CD4-positive, alpha-beta T cell (primary cell): ENCODE results near the gene RBM20. TPM values are rescaled to one million over a fixed set of nuclear protein-coding genes. Genes with fewer than 3 reads are reported as not detected.

ENCODE experiments used
- ATAC-seq: fragments of 200-7000 bp; cut with Tn5 transposase; one replicate; pipeline ENCODE4 v1.10.0; 2022; ENCODE audit warnings: mild to moderate bottlenecking; ENCODE audit not compliant: poor library complexity
- CTCF ChIA-PET: fragments of 350-600 bp; sonication (Branson Sonifier 250); formaldehyde crosslinking; loops from one replicate; lab custom pipeline; 2021; ENCODE audit warnings: antibody characterized with exemption, inconsistent platforms; lab: Charles Lee
- POLR2A ChIA-PET: fragments of 350-600 bp; sonication (Branson Sonifier 250); formaldehyde crosslinking; loops from one replicate; lab custom pipeline; 2021; ENCODE audit warnings: antibody characterized with exemption, inconsistent platforms; lab: Charles Lee
- DNase-seq, 14 experiments: peaks; one replicate each; pipeline ENCODE4 v3.0.0-alpha.2; 2013 to 2020; ENCODE audit warnings: mixed read lengths in 2 of 14
- H3K27ac ChIP-seq, 2 donors: one replicate each; pipeline versions ENCODE4 v1.5.1 to v1.7.0; 2013; ENCODE audit warnings: low read length in 2 of 2, low read depth in 1 of 2, mild to moderate bottlenecking in 1 of 2
- H3K27me3 ChIP-seq, 2 experiments: 1 replicate in 1 of 2; 2 replicates in 1 of 2; pipeline versions ENCODE4 v1.6.1 to v1.7.0; 2013; ENCODE audit warnings: low read length in 2 of 2, control low read depth in 1 of 2, mild to moderate bottlenecking in 1 of 2, moderate library complexity in 1 of 2; ENCODE audit not compliant: insufficient read depth in 2 of 2, control insufficient read depth in 1 of 2
- H3K36me3 ChIP-seq: one replicate; pipeline ENCODE4 v1.6.1; 2013; ENCODE audit warnings: low read length, control low read depth; ENCODE audit not compliant: insufficient read depth
- H3K4me1 ChIP-seq: one replicate; pipeline ENCODE4 v1.6.1; 2013; ENCODE audit warnings: low read length, control low read depth; ENCODE audit not compliant: insufficient read depth
- H3K4me3 ChIP-seq: one replicate; pipeline ENCODE4 v1.5.1; 2013; ENCODE audit warnings: mild to moderate bottlenecking, low read length, moderate library complexity
- H3K9me3 ChIP-seq, 2 experiments: 1 replicate in 1 of 2; 2 replicates in 1 of 2; pipeline versions ENCODE4 v1.6.1 to v1.7.0; 2013; ENCODE audit warnings: low read length in 2 of 2, mild to moderate bottlenecking in 2 of 2, control low read depth in 1 of 2, moderate library complexity in 1 of 2; ENCODE audit not compliant: control insufficient read depth in 1 of 2, insufficient read depth in 1 of 2
- H3K27ac Mint-ChIP-seq: one replicate; pipeline ENCODE4 v1.8.0; 2020; ENCODE audit warnings: mixed read lengths
- H3K27me3 Mint-ChIP-seq: one replicate; pipeline ENCODE4 v1.8.0; 2021; ENCODE audit warnings: mixed read lengths
- H3K36me3 Mint-ChIP-seq: one replicate; pipeline ENCODE4 v1.8.0; 2021; ENCODE audit warnings: low read depth, mixed read lengths
- H3K4me1 Mint-ChIP-seq: one replicate; pipeline ENCODE4 v1.8.0; 2021; ENCODE audit warnings: low read depth, mixed read lengths
- H3K4me3 Mint-ChIP-seq: one replicate; pipeline ENCODE4 v1.8.0; 2020; ENCODE audit warnings: mild to moderate bottlenecking, mixed read lengths
- H3K9me3 Mint-ChIP-seq: one replicate; pipeline ENCODE4 v1.8.0; 2020; ENCODE audit warnings: mixed read lengths
- CTCF ChIP-seq: fragments of 200-600 bp; IDR thresholded peaks from one replicate; pipeline ENCODE4 v1.8.0; 2022; ENCODE audit warnings: antibody characterized with exemption, mild to moderate bottlenecking
- intact Hi-C, 2 experiments: fragments of 100-400 bp; cut with DNase I in 1 of 2; cut with micrococcal nuclease in 1 of 2; formaldehyde crosslinking; loops; one replicate each; pipeline versions ENCODE4 v1.15.1 to v1.9.0; 2023 to 2025; cut with DNase I, micrococcal nuclease
- total RNA-seq, 174 experiments: library from RNA in 2 of 174; stranded (reverse) in 2 of 174; gene quantifications; one replicate each; pipeline ENCODE4 v1.2.3 and lab custom pipeline; 2021 to 2026

The RBM20 gene
- total RNA-seq, 2 experiments from 2014 or later, result 0.91 to 1.1 TPM

GRCh38 chr10:110789604-110790433 is 145.7 kb downstream of the RBM20 start:
- no peak overlapping the region for H3K27ac ChIP-seq
- CTCF ChIA-PET, result interaction anchor here (1.2 to 1.3 kb wide), 2 partner anchors 10 to 13 kb away, joined by 3 to 5 read pairs; no protein-coding TSS in a partner anchor
- ATAC-seq (no peak), DNase-seq (no peak)
- POLR2A ChIA-PET, result no interaction called here
- H3K4me1 ChIP-seq, result peaks cover 2% of the 10 kb centered on the region
- no peaks in the 10 kb centered on the region for H3K27me3 ChIP-seq
- H3K27ac Mint-ChIP-seq, result no peak overlapping the region
- H3K4me1 Mint-ChIP-seq, result peaks cover 22% of the 10 kb centered on the region
- no peak overlapping the region for H3K4me3 ChIP-seq
- intact Hi-C loops, result no loop called here
- H3K27me3 Mint-ChIP-seq, result no peaks in the 10 kb centered on the region
- TF ChIP-seq CTCF, result no peak
- no peaks in the 10 kb centered on the region for H3K36me3 ChIP-seq
- no peaks in the 10 kb centered on the region for H3K36me3 Mint-ChIP-seq
- no peaks in the 10 kb centered on the region for H3K9me3 ChIP-seq
- no peaks in the 10 kb centered on the region for H3K9me3 Mint-ChIP-seq
- H3K4me3 Mint-ChIP-seq, result no peak overlapping the region

GRCh38 chr10:110790913-110791506 is 146.9 kb downstream of the RBM20 start:
- H3K4me1 Mint-ChIP-seq, result peaks cover 10% of the 10 kb centered on the region
- H3K9me3 Mint-ChIP-seq, result no peaks in the 10 kb centered on the region
- TF ChIP-seq CTCF, result no peak
- Histone ChIP-seq H3K27me3 (no peaks in the 10 kb centered on the region), H3K9me3 (no peaks in the 10 kb centered on the region), H3K36me3 (no peaks in the 10 kb centered on the region), H3K27ac (no peak overlapping the region), H3K4me3 (no peak overlapping the region), H3K4me1 (no peaks in the 10 kb centered on the region)
- H3K27ac Mint-ChIP-seq, result no peak overlapping the region
- no peaks in the 10 kb centered on the region for H3K27me3 Mint-ChIP-seq
- H3K36me3 Mint-ChIP-seq, result no peaks in the 10 kb centered on the region
- H3K4me3 Mint-ChIP-seq, result no peak overlapping the region
- POLR2A ChIA-PET, result interaction anchor here (0.9 to 1.8 kb wide), 2 partner anchors 12 to 74 kb away, joined by 3 to 5 read pairs; no protein-coding TSS in a partner anchor
- CTCF ChIA-PET, result interaction anchor here (0.8 to 1.3 kb wide), 2 partner anchors 8 to 12 kb away, joined by 3 to 5 read pairs; no protein-coding TSS in a partner anchor
- ATAC-seq (no peak), DNase-seq (no peak)
- intact Hi-C loops, result no loop called here

- no peaks in the 10 kb centered on the region for H3K36me3 Mint-ChIP-seq
- no peak overlapping the region for H3K4me3 Mint-ChIP-seq
- H3K27ac ChIP-seq, result no peak overlapping the region
- no peaks in the 10 kb centered on the region for H3K27me3 ChIP-seq
- H3K4me3 ChIP-seq, result no peak overlapping the region
- no peak for TF ChIP-seq CTCF
- H3K4me1 Mint-ChIP-seq, result peaks cover 4% of the 10 kb centered on the region
- no peak overlapping the region for H3K27ac Mint-ChIP-seq
- H3K27me3 Mint-ChIP-seq, result no peaks in the 10 kb centered on the region
- ChIA-PET POLR2A (interaction anchor here (1.8 kb wide), 1 partner anchor 11 kb away, joined by 5 read pairs; no protein-coding TSS in a partner anchor), CTCF (interaction anchor here (0.8 to 2.2 kb wide), 3 partner anchors 8 to 12 kb away, joined by 3 to 9 read pairs (median 5); no protein-coding TSS in a partner anchor)
- ATAC-seq, result no peak
- no peak for DNase-seq
- no peaks in the 10 kb centered on the region for H3K36me3 ChIP-seq
- no peaks in the 10 kb centered on the region for H3K9me3 Mint-ChIP-seq
- no peaks in the 10 kb centered on the region for H3K4me1 ChIP-seq
- intact Hi-C loops, result no loop called here
- H3K9me3 ChIP-seq, result no peaks in the 10 kb centered on the region
Measured at GRCh38 chr10:110791541-110792073, 147.5 kb downstream of the RBM20 start.
